Fibroblast of villous mesenchyme (primary cell): ENCODE results near the gene KLK8. TPM values are rescaled to one million over a fixed set of nuclear protein-coding genes. Genes with fewer than 3 reads are reported as not detected.

Experiments used
- DNase-seq: peaks from one replicate; pipeline ENCODE4 v3.0.0-alpha.2; 2010; ENCODE audit warnings: low read depth
- H3K4me3 ChIP-seq: 2 replicates; pipeline ENCODE4 v1.5.1; 2011; ENCODE audit warnings: low read depth, mild to moderate bottlenecking, low read length
- CTCF ChIP-seq: IDR thresholded peaks from 2 replicates; pipeline ENCODE4 v1.5.1; 2012; ENCODE audit warnings: low read depth, mild to moderate bottlenecking, low read length; ENCODE audit not compliant: insufficient read depth
- total RNA-seq: library from RNA; depleted of rRNA; stranded (reverse); fragments of >200 nt; gene quantifications from 2 replicates; pipeline ENCODE4 v1.2.3, GENCODE V29; 2012

Gene KLK8
- total RNA-seq, 1 donor = not detected

- DNase-seq = no peak
- no peak for TF ChIP-seq CTCF
Observed at GRCh38 chr19:50968716-50969412, 32.5 kb downstream of the KLK8 start.

GRCh38 chr19:50967929-50968715 is 33.3 kb downstream of the KLK8 start:
- no peak for TF ChIP-seq CTCF
- no peak for DNase-seq
- no peak overlapping the region for H3K4me3 ChIP-seq

More at GRCh38 chr19:50968716-50969412, 32.5 kb downstream of the KLK8 start:
- no peak overlapping the region for H3K4me3 ChIP-seq

- no peak for DNase-seq
- TF ChIP-seq CTCF = no peak
- H3K4me3 ChIP-seq = no peak overlapping the region
Observed at GRCh38 chr19:50964266-50964665, 37.1 kb downstream of the KLK8 start.

GRCh38 chr19:50963381-50963780 is 38.0 kb downstream of the KLK8 start:
- no peak overlapping the region for H3K4me3 ChIP-seq
- TF ChIP-seq CTCF = no peak
- no peak for DNase-seq

- no peak overlapping the region for H3K4me3 ChIP-seq
- DNase-seq = no peak
- TF ChIP-seq CTCF = no peak
Observed at GRCh38 chr19:50962245-50962644, 39.2 kb downstream of the KLK8 start.

GRCh38 chr19:50959731-50960500 is 41.5 kb downstream of the KLK8 start:
- no peak overlapping the region for H3K4me3 ChIP-seq
- TF ChIP-seq CTCF = no peak
- DNase-seq = no peak
